Measurements from ENCODE around the gene DEPDC5.

GRCh38 chr22:31747441-31747840, 6.4 kb upstream of the DEPDC5 start:
- no peak for TF ChIP-seq EZH2phosphoT487 (IDR thresholded peaks at IDR 0.05; ENCODE audit: insufficient read depth, low read depth)
- TF ChIP-seq EZH2 (IDR thresholded peaks at IDR 0.05; ENCODE audit: insufficient read depth, poor library complexity, severe bottlenecking), result no peak

Measured in GM23248 (cell line).